Endothelial cell (in vitro differentiated cells): ENCODE measurements around the gene ATL3. TPM values are rescaled to one million over a fixed set of nuclear protein-coding genes. Genes with fewer than 3 reads are reported as not detected.

Experiments
- DNase-seq: peaks from one replicate; pipeline ENCODE4 v3.0.0; 2021; ENCODE audit warnings: low spot score
- H3K27ac Mint-ChIP-seq: one replicate; pipeline ENCODE4 v1.8.0; 2021; ENCODE audit warnings: mixed read lengths, inconsistent platforms; ENCODE audit not compliant: unreplicated experiment
- H3K27me3 Mint-ChIP-seq: one replicate; pipeline ENCODE4 v1.8.0; 2021; ENCODE audit warnings: mild to moderate bottlenecking, moderate library complexity, mixed read lengths, inconsistent platforms; ENCODE audit not compliant: unreplicated experiment
- H3K36me3 Mint-ChIP-seq: one replicate; pipeline ENCODE4 v1.8.0; 2021; ENCODE audit warnings: mild to moderate bottlenecking, low read depth, mixed read lengths, inconsistent platforms; ENCODE audit not compliant: unreplicated experiment
- H3K4me1 Mint-ChIP-seq: one replicate; pipeline ENCODE4 v1.8.0; 2021; ENCODE audit warnings: mild to moderate bottlenecking, mixed read lengths, inconsistent platforms; ENCODE audit not compliant: unreplicated experiment
- H3K4me3 Mint-ChIP-seq: one replicate; pipeline ENCODE4 v1.8.0; 2021; ENCODE audit warnings: mild to moderate bottlenecking, mixed read lengths, inconsistent platforms; ENCODE audit not compliant: unreplicated experiment
- H3K9me3 Mint-ChIP-seq: one replicate; pipeline ENCODE4 v1.8.0; 2021; ENCODE audit warnings: mixed read lengths, inconsistent platforms; ENCODE audit not compliant: unreplicated experiment
- CTCF ChIP-seq: fragments of 200-600 bp; sonication (generic); IDR thresholded peaks from one replicate; pipeline ENCODE4 v1.5.0; 2021; ENCODE audit warnings: antibody characterized with exemption; ENCODE audit not compliant: unreplicated experiment
- total RNA-seq: library from RNA; stranded (reverse); fragmentation: NEBNext Ultra II Directional; extraction: Animal tissue kit (Norgen Biotek cat#: 25700); gene quantifications from one replicate; pipeline ENCODE4 v1.2.1, GENCODE V29; 2021; ENCODE audit not compliant: unreplicated experiment

Gene ATL3
- total RNA-seq, 1 donor from 2014 or later, result 35.6 TPM

GRCh38 chr11:63663809-63664208 lies 7.4 kb downstream of the ATL3 start:
- no peak for DNase-seq
- Mint-ChIP-seq H3K4me3 (no peak overlapping the region), H3K27me3 (no peaks in the 10 kb centered on the region), H3K9me3 (no peaks in the 10 kb centered on the region), H3K27ac (no peak overlapping the region), H3K4me1 (peaks cover 4% of the 10 kb centered on the region), H3K36me3 (no peaks in the 10 kb centered on the region)
- no peak for TF ChIP-seq CTCF

GRCh38 chr11:63660972-63661371 lies 10.2 kb downstream of the ATL3 start:
- Mint-ChIP-seq H3K9me3 (no peaks in the 10 kb centered on the region), H3K4me3 (no peak overlapping the region), H3K27ac (no peak overlapping the region), H3K27me3 (no peaks in the 10 kb centered on the region), H3K4me1 (peaks cover 4% of the 10 kb centered on the region), H3K36me3 (peaks cover 5% of the 10 kb centered on the region)
- no peak for DNase-seq
- no peak for TF ChIP-seq CTCF

GRCh38 chr11:63652671-63653070 lies 18.5 kb downstream of the ATL3 start:
- Mint-ChIP-seq H3K4me1 (peaks cover 6% of the 10 kb centered on the region), H3K36me3 (peaks cover 20% of the 10 kb centered on the region), H3K27ac (no peak overlapping the region), H3K27me3 (no peaks in the 10 kb centered on the region), H3K9me3 (no peaks in the 10 kb centered on the region), H3K4me3 (no peak overlapping the region)
- DNase-seq, result no peak
- no peak for TF ChIP-seq CTCF

- no peaks in the 10 kb centered on the region for H3K9me3 Mint-ChIP-seq
- H3K36me3 Mint-ChIP-seq, result peaks cover 9% of the 10 kb centered on the region
- no peak overlapping the region for H3K4me3 Mint-ChIP-seq
- no peaks in the 10 kb centered on the region for H3K4me1 Mint-ChIP-seq
- peaks cover 4% of the 10 kb centered on the region for H3K27me3 Mint-ChIP-seq
- H3K27ac Mint-ChIP-seq, result no peak overlapping the region
- DNase-seq, result no peak
- no peak for TF ChIP-seq CTCF
Measured at GRCh38 chr11:63643205-63643604, 28.0 kb downstream of the ATL3 start.

- H3K36me3 Mint-ChIP-seq, result peaks cover 9% of the 10 kb centered on the region
- H3K4me3 Mint-ChIP-seq, result no peak overlapping the region
- H3K27ac Mint-ChIP-seq, result no peak overlapping the region
- TF ChIP-seq CTCF, result no peak
- no peaks in the 10 kb centered on the region for H3K4me1 Mint-ChIP-seq
- H3K27me3 Mint-ChIP-seq, result peaks cover 3% of the 10 kb centered on the region
- DNase-seq, result no peak
- H3K9me3 Mint-ChIP-seq, result no peaks in the 10 kb centered on the region
Measured at GRCh38 chr11:63641727-63642126, 29.4 kb downstream of the ATL3 start.
